HG03460 (cell line): Measurements from ENCODE around the gene GRK5.

Experiments used
- ATAC-seq: cut with Tn5 transposase; IDR thresholded peaks from one replicate; pipeline ENCODE4 v1.9.1; 2021; ENCODE audit not compliant: unreplicated experiment

The GRK5 gene

GRCh38 chr10:119396709-119397071 is 189.3 kb downstream of the GRK5 start:
- ATAC-seq = no peak

- ATAC-seq = no peak
Observed at GRCh38 chr10:119397416-119397815, 190.0 kb downstream of the GRK5 start.

GRCh38 chr10:119398996-119399395 is 191.6 kb downstream of the GRK5 start:
- no peak for ATAC-seq

- ATAC-seq = no peak
Observed at GRCh38 chr10:119399466-119399865, 192.1 kb downstream of the GRK5 start.

GRCh38 chr10:119401671-119402395 is 194.5 kb downstream of the GRK5 start:
- ATAC-seq = no peak

- ATAC-seq = no peak
Observed at GRCh38 chr10:119403921-119404320, 196.6 kb downstream of the GRK5 start.

GRCh38 chr10:119404719-119405519 is 197.5 kb downstream of the GRK5 start:
- no peak for ATAC-seq

GRCh38 chr10:119405520-119405807 is 198.1 kb downstream of the GRK5 start:
- no peak for ATAC-seq

- ATAC-seq = no peak
Observed at GRCh38 chr10:119406137-119406536, 198.8 kb downstream of the GRK5 start.

GRCh38 chr10:119406601-119407253 is 199.4 kb downstream of the GRK5 start:
- ATAC-seq = no peak

- no peak for ATAC-seq
Observed at GRCh38 chr10:119407254-119407777, 199.9 kb downstream of the GRK5 start.

- ATAC-seq = no peak
Observed at GRCh38 chr10:119408072-119408471, 200.7 kb downstream of the GRK5 start.

GRCh38 chr10:119408969-119409371 is 201.6 kb downstream of the GRK5 start:
- no peak for ATAC-seq

GRCh38 chr10:119409385-119409784 is 202.0 kb downstream of the GRK5 start:
- ATAC-seq = no peak

GRCh38 chr10:119409906-119410305 is 202.5 kb downstream of the GRK5 start:
- ATAC-seq = no peak

- ATAC-seq = no peak
Observed at GRCh38 chr10:119410361-119411116, 203.2 kb downstream of the GRK5 start.

- ATAC-seq = no peak
Observed at GRCh38 chr10:119412244-119413092, 205.1 kb downstream of the GRK5 start.

GRCh38 chr10:119413093-119413453 is 205.7 kb downstream of the GRK5 start:
- ATAC-seq = no peak

- ATAC-seq = no peak
Observed at GRCh38 chr10:119413471-119414080, 206.2 kb downstream of the GRK5 start.

- ATAC-seq = no peak
Observed at GRCh38 chr10:119414081-119414611, 206.8 kb downstream of the GRK5 start.
